ENCODE results near the gene C9orf78.

DNA sequence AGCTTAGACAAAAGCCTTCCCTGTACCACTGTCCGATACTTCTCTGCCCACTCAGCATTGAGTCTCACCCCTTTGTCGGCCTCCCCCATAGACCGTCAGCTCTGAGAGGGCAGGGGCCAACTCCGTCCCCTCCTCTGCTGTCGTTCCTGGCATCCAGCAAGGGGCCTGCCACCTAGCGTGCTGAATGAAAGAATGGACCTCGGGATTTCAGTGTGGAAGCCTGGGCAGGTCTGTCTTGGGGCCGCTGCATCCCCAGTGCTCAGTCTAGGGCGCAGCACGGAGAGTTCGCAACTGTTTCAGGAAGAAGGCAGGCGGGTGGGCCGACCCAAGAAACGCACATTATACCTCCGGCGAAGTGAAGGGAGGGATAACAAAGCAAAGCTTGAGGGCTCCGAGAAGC, 33.6 kb downstream of the C9orf78 start:
- TF ChIP-seq POLR2A (IDR thresholded peaks at IDR 0.05; ENCODE audit: low read depth, low read length) (no peak), TAF1 (IDR thresholded peaks at IDR 0.05; ENCODE audit: low read depth, low read length) (no peak), POLR2AphosphoS5 (IDR thresholded peaks at IDR 0.05; ENCODE audit: low read depth, low read length) (no peak), POU2F2 (IDR thresholded peaks at IDR 0.05; ENCODE audit: low read depth, low read length) (no peak), SPI1 (IDR thresholded peaks at IDR 0.05; ENCODE audit: low read depth, low read length) (no peak), PAX5 (IDR thresholded peaks at IDR 0.05; ENCODE audit: insufficient read depth, low read length, severe bottlenecking) (no peak)
